HepG2 (cell line): ENCODE results near the gene SNED1. TPM values are rescaled to one million over a fixed set of nuclear protein-coding genes. Genes with fewer than 3 reads are reported as not detected.

Source experiments
- ATAC-seq: fragments of 200-7000 bp; cut with Tn5 transposase; 3 replicates; pipeline ENCODE4 v1.9.1; 2020; ENCODE audit warnings: mild to moderate bottlenecking, moderate library complexity
- BruUV-seq: library from RNA; stranded (reverse); fragments of 400-500 nt; replicated peaks from 2 replicates; lab custom pipeline; 2021; lab: Mats Ljungman, UMichigan
- CTCF ChIA-PET: fragments of 300-600 bp; formaldehyde crosslinking; extraction: SDS; loops from one replicate; lab custom pipeline; 2021; ENCODE audit warnings: low total read pairs, inconsistent platforms, low intra/inter-chr PET ratio; lab: Yijun Ruan, JAX
- POLR2A ChIA-PET: fragments of 350-600 bp; sonication (Branson Sonifier 250); formaldehyde crosslinking; loops from one replicate; lab custom pipeline; 2020; ENCODE audit warnings: antibody characterized with exemption, inconsistent platforms; lab: Yijun Ruan, JAX
- DNase-seq: peaks from one replicate; pipeline ENCODE4 v3.0.0-alpha.2; 2015; ENCODE audit warnings: low spot score
- FAIRE-seq: peaks from 3 replicates; lab custom pipeline; 2011; peaks lifted over from hg19 to GRCh38; lab: Jason Lieb, UNC
- H2AFZ ChIP-seq: one replicate; pipeline ENCODE4 v1.6.1; 2011; ENCODE audit warnings: low read length, inconsistent platforms
- H3K27ac ChIP-seq: fragments of 300-600 bp; 3 replicates; pipeline ENCODE4 v1.8.0; 2011; ENCODE audit warnings: mixed run types, mild to moderate bottlenecking, mixed read lengths, low read length, inconsistent platforms; ENCODE audit not compliant: insufficient read depth; ENCODE audit errors: extremely low read length
- H3K27me3 ChIP-seq, 2 experiments: fragments of 200-600 bp in 1 of 2; 2 replicates in 1 of 2; 3 replicates in 1 of 2; pipeline versions ENCODE4 v1.6.0 to v1.8.0; 2011; ENCODE audit warnings: low read length in 2 of 2, mild to moderate bottlenecking in 2 of 2, moderate library complexity in 2 of 2, inconsistent platforms in 1 of 2; ENCODE audit not compliant: insufficient read depth in 2 of 2, control insufficient read depth in 1 of 2
- H3K36me3 ChIP-seq, 2 experiments: fragments of 200-600 bp in 1 of 2; replicated peaks in 1 of 2; 2 replicates in 1 of 2; 3 replicates in 1 of 2; pipeline versions ENCODE4 v1.5.1 to v1.8.0; 2011; ENCODE audit warnings: low read length in 2 of 2, inconsistent platforms in 1 of 2; ENCODE audit not compliant: insufficient read depth in 2 of 2, control insufficient read depth in 1 of 2
- H3K4me1 ChIP-seq: 2 replicates; pipeline ENCODE4 v1.5.1; 2012; ENCODE audit warnings: low read length, inconsistent platforms; ENCODE audit not compliant: insufficient read depth
- H3K4me2 ChIP-seq: 2 replicates; pipeline ENCODE4 v1.6.0; 2011; ENCODE audit warnings: low read depth, low read length, inconsistent platforms
- H3K4me3 ChIP-seq, 3 experiments: fragments of 200-600 bp in 1 of 3; sonication (generic), shearing (Covaris generic) in 1 of 3; replicated peaks in 1 of 3; 2 replicates each; pipeline ENCODE4 v1.5.1; 2011 to 2016; ENCODE audit warnings: low read length in 3 of 3, inconsistent platforms in 2 of 3, low read depth in 2 of 3, mild to moderate bottlenecking in 2 of 3, control low read depth in 1 of 3, mixed read lengths in 1 of 3; ENCODE audit not compliant: insufficient read depth in 1 of 3
- H3K79me2 ChIP-seq: one replicate; pipeline ENCODE4 v1.6.1; 2011; ENCODE audit warnings: low read length, inconsistent platforms; ENCODE audit not compliant: insufficient read depth
- H3K9ac ChIP-seq: 2 replicates; pipeline ENCODE4 v1.6.0; 2011; ENCODE audit warnings: mild to moderate bottlenecking, low read depth, low read length, inconsistent platforms; ENCODE audit not compliant: insufficient read depth
- H3K9me3 ChIP-seq: 2 replicates; pipeline ENCODE4 v1.5.1; 2012; ENCODE audit warnings: mild to moderate bottlenecking, low read length
- H4K20me1 ChIP-seq: 2 replicates; pipeline ENCODE4 v1.6.0; 2011; ENCODE audit warnings: inconsistent platforms, mild to moderate bottlenecking, low read length, moderate library complexity; ENCODE audit not compliant: insufficient read depth
- CHD4 ChIP-seq: fragments of 200-600 bp; sonication (generic); IDR thresholded peaks from 2 replicates; pipeline ENCODE4 v1.7.0; 2017; ENCODE audit warnings: mild to moderate bottlenecking, low read length, borderline replicate concordance
- MAFF ChIP-seq: IDR thresholded peaks from 2 replicates; pipeline ENCODE4 v1.6.1; 2011; ENCODE audit warnings: low read depth, low read length, improper control_type of control experiment
- ZNF235 ChIP-seq: sonication (generic); formaldehyde crosslinking; IDR thresholded peaks from 2 replicates; pipeline ENCODE4 v1.8.1; 2023; ENCODE audit warnings: mild to moderate bottlenecking, missing genetic modification reagents, borderline replicate concordance
- ZNF280D ChIP-seq: sonication (generic); formaldehyde crosslinking; IDR thresholded peaks from 2 replicates; pipeline ENCODE4 v1.5.1; 2020; ENCODE audit warnings: mild to moderate bottlenecking, missing genetic modification reagents
- ZNF317 ChIP-seq: sonication (generic); formaldehyde crosslinking; IDR thresholded peaks from 2 replicates; pipeline ENCODE4 v1.5.0; 2020; ENCODE audit warnings: mild to moderate bottlenecking, missing genetic modification reagents
- WGBS: methylation state at CpG from one replicate; pipeline ENCODE4 v1.1.6; 2017; ENCODE audit warnings: low lambda C conversion rate; 5-methylcytosine and 5-hydroxymethylcytosine counted together
- in situ Hi-C: cut with HindIII; loops from 2 replicates; pipeline ENCODE4 v1.10.0; 2017; ENCODE audit warnings: low pct_unique_long_range_greater_than_20kb; ENCODE audit not compliant: extremely low pct_ligation_motif_present
- intact Hi-C: fragments of 100-400 bp; cut with micrococcal nuclease; formaldehyde crosslinking; loops from one replicate; pipeline ENCODE4 v1.10.0; 2022; ENCODE audit not compliant: unreplicated experiment
- polyA plus RNA-seq, 8 experiments: library from polyadenylated mRNA; depleted of rRNA in 3 of 8; stranded (reverse) in 7 of 8; unstranded in 1 of 8; fragments of >200 nt; fragmentation: Illumina TruSeq in 4 of 8; extraction: Trizol in 4 of 8; gene quantifications; 2 replicates each; pipeline versions ENCODE4 v1.2.1 to v1.2.3, GENCODE V29; 2011 to 2016; ENCODE audit warnings: low read depth in 4 of 8, missing spikeins in 1 of 8, mixed read lengths in 1 of 8; ENCODE audit not compliant: insufficient read depth in 1 of 8
- total RNA-seq, 5 experiments: library from RNA; depleted of rRNA; stranded (reverse); fragments of >200 nt; fragmentation: Illumina TruSeq; extraction: Trizol; gene quantifications; 2 replicates each; pipeline ENCODE4 v1.2.3, GENCODE V29; 2016; ENCODE audit warnings: low read depth in 1 of 5

The SNED1 gene
- total and polyA plus RNA-seq, 2 of the 13 experiments (the other 11 are each of a cell fraction or from before 2014, with no cell fraction given) = 0.15 to 0.65 TPM

GRCh38 chr2:241025639-241026038 lies 27.2 kb downstream of the SNED1 start:
- no peak overlapping the region for H3K4me3 ChIP-seq
- no peak overlapping the region for H2AFZ ChIP-seq
- TF ChIP-seq ZNF280D (CRISPR knock-in tag) (peak; percentile 71; the same call in 1 of the 2 replicates), CHD4 (peak; percentile 39; the same call in 1 of the 2 replicates), ZNF317 (CRISPR knock-in tag) (peak; percentile 100), ZNF235 (CRISPR knock-in tag) (no peak), MAFF (no peak)
- no TSS peak for BruUV-seq
- H3K9me3 ChIP-seq = peaks cover 31% of the 10 kb centered on the region
- in situ Hi-C loops (no loop called here), intact Hi-C loops (no loop called here)
- ChIA-PET POLR2A (no interaction called here), CTCF (no interaction called here)
- no peak overlapping the region for H3K9ac ChIP-seq
- H3K79me2 ChIP-seq = no peaks in the 10 kb centered on the region
- no peaks in the 10 kb centered on the region for H4K20me1 ChIP-seq
- FAIRE-seq = no peak
- no peak overlapping the region for H3K27ac ChIP-seq
- 79% methylated on average over 1 of the region's 1 CpG for WGBS
- no peak for ATAC-seq
- no peaks in the 10 kb centered on the region for H3K27me3 ChIP-seq
- no peaks in the 10 kb centered on the region for H3K36me3 ChIP-seq
- H3K4me1 ChIP-seq = no peaks in the 10 kb centered on the region
- no peak overlapping the region for H3K4me2 ChIP-seq
- no peak for DNase-seq
